Kidney (tissue), 14 donors: Measurements from ENCODE around the gene TSSK1B. TPM values are rescaled to one million over a fixed set of nuclear protein-coding genes. Genes with fewer than 3 reads are reported as not detected.
A peak's percentile ranks its signal among the peaks of the same experiment; 100 is the strongest.

Experiments
- DNase-seq, 5 donors: peaks; one replicate each; pipeline ENCODE4 v3.0.0-alpha.2; 2013 to 2020
- FAIRE-seq: peaks from 2 replicates; lab custom pipeline; 2012; peaks lifted over from hg19 to GRCh38; lab: Jason Lieb, UNC
- H3K27ac ChIP-seq, 2 donors: one replicate each; pipeline ENCODE4 v1.7.0; 2013; ENCODE audit warnings: low read depth in 2 of 2, low read length in 2 of 2, inconsistent platforms in 1 of 2
- H3K27me3 ChIP-seq: one replicate; pipeline ENCODE4 v1.7.1; 2013; ENCODE audit warnings: low read length, inconsistent platforms; ENCODE audit not compliant: control insufficient read depth, insufficient read depth
- H3K36me3 ChIP-seq, 3 donors: one replicate each; pipeline versions ENCODE4 v1.7.0 to v1.7.1; 2013; ENCODE audit warnings: low read length in 3 of 3, control low read depth in 1 of 3, inconsistent platforms in 1 of 3; ENCODE audit not compliant: insufficient read depth in 3 of 3, control insufficient read depth in 2 of 3
- H3K4me1 ChIP-seq, 3 donors: one replicate each; pipeline versions ENCODE4 v1.7.0 to v1.7.1; 2013; ENCODE audit warnings: low read length in 3 of 3, inconsistent platforms in 1 of 3, low read depth in 1 of 3; ENCODE audit not compliant: control insufficient read depth in 2 of 3, insufficient read depth in 2 of 3
- H3K4me3 ChIP-seq, 3 donors: one replicate each; pipeline versions ENCODE4 v1.7.0 to v1.8.1; 2013; ENCODE audit warnings: low read length in 3 of 3, control low read depth in 1 of 3, inconsistent platforms in 1 of 3
- H3K9ac ChIP-seq, 3 donors: one replicate each; pipeline versions ENCODE4 v1.7.0 to v1.7.1; 2013; ENCODE audit warnings: low read length in 3 of 3, control low read depth in 1 of 3, inconsistent platforms in 1 of 3
- H3K9me3 ChIP-seq, 3 donors: one replicate each; pipeline versions ENCODE4 v1.7.0 to v1.7.1; 2013; ENCODE audit warnings: low read length in 3 of 3, control low read depth in 1 of 3, inconsistent platforms in 1 of 3; ENCODE audit not compliant: control insufficient read depth in 2 of 3, insufficient read depth in 1 of 3
- CTCF ChIP-seq: IDR thresholded peaks from 3 replicates; pipeline ENCODE4 v1.5.1; 2012; ENCODE audit warnings: mild to moderate bottlenecking, moderate library complexity, borderline replicate concordance; ENCODE audit not compliant: insufficient read depth; ENCODE audit errors: extremely low read depth
- intact Hi-C: fragments of 100-400 bp; cut with DNase I; formaldehyde crosslinking; loops from one replicate; pipeline ENCODE4 v1.11.1; 2022
- polyA plus RNA-seq: library from polyadenylated mRNA; stranded (reverse); fragments of 350-450 nt; fragmentation: Illumina TruSeq; extraction: RNeasy Lipid Tissue Mini Kit (QIAGEN cat#74804); gene quantifications from one replicate; pipeline ENCODE4 v1.2.3, GENCODE V29; 2014; ENCODE audit warnings: low read depth, low replicate concordance; ENCODE audit not compliant: insufficient read depth
- total RNA-seq: library from RNA; stranded (reverse); fragmentation: NEBNext Ultra II Directional; extraction: Animal tissue kit (Norgen Biotek cat#: 25700); gene quantifications from one replicate; pipeline ENCODE4 v1.2.1, GENCODE V29; 2021
- donor health status: control.
- donor health status: control.
- donor health status: control.
- donor health status: control.
- donor health status: control.
- donor health status: DM: yes; HTN: yes; CAD: no.
- donor health status: Normal renal cell carcinoma (clear cell type).

Gene TSSK1B
- total and polyA plus RNA-seq, 2 donors from 2014 or later = 0.13 TPM; not detected in 1

- Histone ChIP-seq H3K9me3 (no peaks in the 10 kb centered on the region), H3K4me1 (no peaks in the 10 kb centered on the region), H3K9ac (no peak overlapping the region), H3K27me3 (no peaks in the 10 kb centered on the region), H3K36me3 (no peaks in the 10 kb centered on the region), H3K27ac (no peak overlapping the region), H3K4me3 (no peak overlapping the region)
- no peak for TF ChIP-seq CTCF
- intact Hi-C loops = no loop called here
- FAIRE-seq (no peak), DNase-seq (no peak)
Observed at GRCh38 chr5:113451797-113452196, 17.0 kb upstream of the TSSK1B start.

- no peak overlapping the region for H3K4me3 ChIP-seq
- no peak overlapping the region for H3K27ac ChIP-seq
- H3K9me3 ChIP-seq = peaks cover 0 to under 1% (median 0%) of the 10 kb centered on the region in 3 donors
- no peak for DNase-seq
- no peaks in the 10 kb centered on the region for H3K27me3 ChIP-seq
- intact Hi-C loops = no loop called here
- no peaks in the 10 kb centered on the region for H3K36me3 ChIP-seq
- H3K4me1 ChIP-seq = no peaks in the 10 kb centered on the region
- no peak for FAIRE-seq
- TF ChIP-seq CTCF = no peak
- H3K9ac ChIP-seq = no peak overlapping the region
Observed at GRCh38 chr5:113450929-113451328, 16.1 kb upstream of the TSSK1B start.

- Histone ChIP-seq H3K9me3 (peaks cover 0 to 5% (median 1%) of the 10 kb centered on the region in 3 donors), H3K4me3 (no peak overlapping the region), H3K36me3 (no peaks in the 10 kb centered on the region), H3K27ac (no peak overlapping the region), H3K4me1 (no peaks in the 10 kb centered on the region), H3K9ac (no peak overlapping the region), H3K27me3 (no peaks in the 10 kb centered on the region)
- peak in 1 of 5 donors; percentile 17 for DNase-seq
- TF ChIP-seq CTCF = no peak
- intact Hi-C loops = no loop called here
- no peak for FAIRE-seq
Observed at GRCh38 chr5:113450462-113450861, 15.7 kb upstream of the TSSK1B start.

GRCh38 chr5:113448252-113448651 is 13.5 kb upstream of the TSSK1B start:
- FAIRE-seq (no peak), DNase-seq (peak in 1 of 5 donors; percentile 29)
- no peaks in the 10 kb centered on the region for H3K4me1 ChIP-seq
- H3K27me3 ChIP-seq = no peaks in the 10 kb centered on the region
- no peak for TF ChIP-seq CTCF
- no peaks in the 10 kb centered on the region for H3K36me3 ChIP-seq
- intact Hi-C loops = no loop called here
- H3K9ac ChIP-seq = no peak overlapping the region
- no peak overlapping the region for H3K4me3 ChIP-seq
- peaks cover 0 to 5% (median 3%) of the 10 kb centered on the region in 3 donors for H3K9me3 ChIP-seq
- H3K27ac ChIP-seq = no peak overlapping the region
